ENCODE data around the gene TKT. TPM values are rescaled to one million over a fixed set of nuclear protein-coding genes. Genes with fewer than 3 reads are reported as not detected.
"Not testable (repeated sequence)": the region's sequence is repeated elsewhere in the genome, so short reads cannot be mapped to it uniquely, and the experiment has no call there.

TKT gene
- total RNA-seq, 2 experiments from 2014 or later, result 91.5 to 103 TPM

DNA sequence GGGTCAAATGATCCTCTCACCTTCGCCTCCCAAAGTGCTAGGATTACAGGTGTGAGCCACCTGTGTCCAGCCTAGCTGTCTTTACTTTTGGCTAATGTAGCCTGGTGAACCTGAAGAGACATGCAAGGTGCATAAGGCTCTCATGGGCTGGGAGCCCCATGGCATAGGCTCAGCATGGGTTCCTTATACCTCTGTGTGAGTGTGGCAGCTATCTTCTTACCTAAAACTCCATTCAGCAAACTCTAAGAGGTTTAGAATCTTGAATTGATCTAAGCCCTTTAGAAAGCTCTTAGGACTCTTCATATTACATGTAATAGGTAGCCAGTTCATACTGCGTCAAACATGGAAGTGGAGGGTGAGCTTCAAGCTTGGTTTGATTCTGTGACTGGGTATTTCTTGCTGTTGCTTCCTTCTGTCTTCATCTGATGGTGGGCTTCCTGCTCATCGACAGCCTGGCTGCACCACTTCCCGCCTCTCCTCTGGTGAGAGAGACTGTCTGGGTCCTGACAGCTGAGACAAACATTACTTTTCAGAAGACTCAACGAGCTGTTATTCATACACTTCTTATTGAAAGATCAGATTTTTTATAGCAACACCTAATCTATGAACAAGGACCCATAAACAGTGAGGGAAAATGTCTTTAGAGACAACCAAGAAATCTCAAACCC lies 19.2 kb upstream of the TKT start:
- peak in 7 of 14 experiments; percentile 10 to 33 (median 24) for DNase-seq
- peak; percentile 95 for ATAC-seq (ENCODE audit: poor library complexity)
- Mint-ChIP-seq H3K27ac (peak overlapping the region; percentile 82), H3K36me3 (ENCODE audit: low read depth) (no peaks in the 10 kb centered on the region), H3K9me3 (no peaks in the 10 kb centered on the region), H3K27me3 (no peaks in the 10 kb centered on the region), H3K4me3 (peak overlapping the region; percentile 52), H3K4me1 (ENCODE audit: low read depth) (peaks cover 9% of the 10 kb centered on the region)
- no peaks in the 10 kb centered on the region for H3K36me3 ChIP-seq (ENCODE audit: insufficient read depth, low read length)
- H3K27me3 ChIP-seq (ENCODE audit: control insufficient read depth in 1 of 2, insufficient read depth in 2 of 2, low read length in 2 of 2), result no peaks in the 10 kb centered on the region
- ChIA-PET POLR2A (interaction anchor here (0.8 to 1.8 kb wide), 4 partner anchors 10 to 72 kb away, joined by 3 to 17 read pairs (median 10); partner anchors contain the start of genes DCP1A and TKT), CTCF (no interaction called here)
- H3K9me3 ChIP-seq (ENCODE audit: control insufficient read depth in 1 of 2, insufficient read depth in 1 of 2, low read length in 2 of 2), result no peaks in the 10 kb centered on the region
- no peak overlapping the region for H3K4me3 ChIP-seq (ENCODE audit: low read length)
- intact Hi-C loops (cut with DNase I, micrococcal nuclease), result no loop called here
- H3K4me1 ChIP-seq (ENCODE audit: insufficient read depth, low read length), result no peaks in the 10 kb centered on the region
- TF ChIP-seq, protein P1, sequence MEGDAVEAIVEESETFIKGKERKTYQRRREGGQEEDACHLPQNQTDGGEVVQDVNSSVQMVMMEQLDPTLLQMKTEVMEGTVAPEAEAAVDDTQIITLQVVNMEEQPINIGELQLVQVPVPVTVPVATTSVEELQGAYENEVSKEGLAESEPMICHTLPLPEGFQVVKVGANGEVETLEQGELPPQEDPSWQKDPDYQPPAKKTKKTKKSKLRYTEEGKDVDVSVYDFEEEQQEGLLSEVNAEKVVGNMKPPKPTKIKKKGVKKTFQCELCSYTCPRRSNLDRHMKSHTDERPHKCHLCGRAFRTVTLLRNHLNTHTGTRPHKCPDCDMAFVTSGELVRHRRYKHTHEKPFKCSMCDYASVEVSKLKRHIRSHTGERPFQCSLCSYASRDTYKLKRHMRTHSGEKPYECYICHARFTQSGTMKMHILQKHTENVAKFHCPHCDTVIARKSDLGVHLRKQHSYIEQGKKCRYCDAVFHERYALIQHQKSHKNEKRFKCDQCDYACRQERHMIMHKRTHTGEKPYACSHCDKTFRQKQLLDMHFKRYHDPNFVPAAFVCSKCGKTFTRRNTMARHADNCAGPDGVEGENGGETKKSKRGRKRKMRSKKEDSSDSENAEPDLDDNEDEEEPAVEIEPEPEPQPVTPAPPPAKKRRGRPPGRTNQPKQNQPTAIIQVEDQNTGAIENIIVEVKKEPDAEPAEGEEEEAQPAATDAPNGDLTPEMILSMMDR (IDR thresholded peaks at IDR 0.05), result no peak
- no peak overlapping the region for H3K27ac ChIP-seq (ENCODE audit: low read depth in 1 of 2, low read length in 2 of 2)

DNA sequence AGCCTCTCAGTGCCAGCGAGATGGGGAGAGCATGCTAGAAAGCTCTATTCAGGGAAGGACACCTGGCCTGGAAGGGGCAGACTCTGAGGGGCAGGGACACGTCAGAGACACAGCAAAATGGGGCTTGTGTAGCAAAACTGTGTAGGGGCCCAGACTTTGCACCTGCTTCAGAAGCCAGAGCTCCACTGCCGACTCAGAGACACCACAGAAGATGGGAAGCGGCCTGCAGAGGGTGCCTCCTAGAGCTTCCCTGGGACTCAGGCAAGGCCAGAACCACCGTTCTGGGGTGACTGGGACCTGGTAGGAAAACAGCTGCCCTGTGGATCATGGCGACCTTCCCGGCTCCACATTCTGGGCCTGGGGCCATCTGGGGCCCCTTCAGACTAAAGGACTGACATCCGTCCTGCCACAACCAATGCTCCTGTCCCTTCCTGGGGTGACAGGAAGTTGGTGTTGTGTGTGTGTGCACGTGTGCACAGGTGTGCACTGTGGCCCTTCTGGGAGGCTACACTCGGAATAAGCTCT lies 17.4 kb upstream of the TKT start:
- Mint-ChIP-seq H3K9me3 (no peaks in the 10 kb centered on the region), H3K27ac (no peak overlapping the region), H3K36me3 (ENCODE audit: low read depth) (no peaks in the 10 kb centered on the region), H3K4me1 (ENCODE audit: low read depth) (peaks cover 9% of the 10 kb centered on the region), H3K27me3 (no peaks in the 10 kb centered on the region), H3K4me3 (no peak overlapping the region)
- ChIA-PET POLR2A (no interaction called here), CTCF (no interaction called here)
- TF ChIP-seq, protein P1 (IDR thresholded peaks at IDR 0.05), result no peak
- ATAC-seq (ENCODE audit: poor library complexity), result no peak
- DNase-seq, result no peak
- no peaks in the 10 kb centered on the region for H3K27me3 ChIP-seq (ENCODE audit: control insufficient read depth in 1 of 2, insufficient read depth in 2 of 2, low read length in 2 of 2)
- no peak overlapping the region for H3K27ac ChIP-seq (ENCODE audit: low read depth in 1 of 2, low read length in 2 of 2)
- H3K4me1 ChIP-seq (ENCODE audit: insufficient read depth, low read length), result no peaks in the 10 kb centered on the region
- H3K4me3 ChIP-seq (ENCODE audit: low read length), result no peak overlapping the region
- H3K9me3 ChIP-seq (ENCODE audit: control insufficient read depth in 1 of 2, insufficient read depth in 1 of 2, low read length in 2 of 2), result no peaks in the 10 kb centered on the region
- no peaks in the 10 kb centered on the region for H3K36me3 ChIP-seq (ENCODE audit: insufficient read depth, low read length)
- intact Hi-C loops (cut with DNase I, micrococcal nuclease), result no loop called here

DNA sequence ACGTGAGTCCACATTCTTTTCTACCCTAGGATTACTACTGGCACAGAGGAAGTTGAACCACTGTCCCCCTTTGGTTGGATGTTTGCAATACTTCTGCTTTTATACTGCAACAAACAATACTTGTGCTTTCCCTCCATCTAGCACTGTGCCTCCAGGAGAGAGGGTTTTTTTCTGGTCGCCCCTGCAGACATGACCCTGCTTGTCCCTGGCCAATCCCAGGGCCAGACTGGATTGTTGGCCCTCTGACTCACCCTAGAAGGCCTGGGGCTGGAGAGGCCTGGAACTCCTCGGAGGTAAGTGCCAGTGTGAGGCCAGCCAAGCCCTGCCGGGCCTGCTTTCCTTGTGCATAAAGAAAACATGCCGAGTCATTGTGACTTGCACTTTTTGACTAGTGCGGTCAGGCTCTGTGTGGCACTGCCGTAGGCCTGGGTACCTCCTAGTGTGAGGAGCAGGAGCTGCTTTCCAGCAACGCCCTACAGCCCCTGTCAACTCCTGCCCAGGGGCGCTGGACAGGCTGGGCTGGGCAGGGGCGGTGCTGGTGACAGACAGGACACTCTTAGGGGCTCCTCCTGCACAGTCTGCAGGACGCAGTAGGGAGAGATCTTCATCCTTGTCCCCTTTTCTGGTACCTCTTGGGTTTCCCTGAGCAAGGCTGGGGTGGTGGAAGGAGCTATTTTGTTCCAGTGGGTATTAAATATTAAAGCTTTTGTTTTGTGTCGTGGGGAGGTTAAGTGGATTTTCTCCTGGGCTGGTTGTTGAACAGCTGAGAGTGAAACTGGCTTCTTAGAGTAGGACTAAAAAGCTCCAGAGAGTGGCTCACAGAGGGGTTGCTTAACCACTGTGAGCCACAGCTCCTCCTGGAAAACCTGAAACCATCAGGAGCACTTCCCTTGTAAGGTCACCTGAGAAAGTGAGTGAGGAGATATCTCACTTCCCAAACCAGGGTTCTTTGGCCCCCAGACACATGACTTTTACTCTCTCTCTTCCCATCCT lies 14.4 kb upstream of the TKT start:
- Histone ChIP-seq H3K4me1 (ENCODE audit: insufficient read depth, low read length) (no peaks in the 10 kb centered on the region), H3K27ac (ENCODE audit: low read depth in 1 of 2, low read length in 2 of 2) (no peak overlapping the region), H3K9me3 (ENCODE audit: control insufficient read depth in 1 of 2, insufficient read depth in 1 of 2, low read length in 2 of 2) (no peaks in the 10 kb centered on the region), H3K27me3 (ENCODE audit: control insufficient read depth in 1 of 2, insufficient read depth in 2 of 2, low read length in 2 of 2) (no peaks in the 10 kb centered on the region), H3K4me3 (ENCODE audit: low read length) (no peak overlapping the region), H3K36me3 (ENCODE audit: insufficient read depth, low read length) (no peaks in the 10 kb centered on the region)
- intact Hi-C loops (cut with DNase I, micrococcal nuclease), result no loop called here
- Mint-ChIP-seq H3K9me3 (no peaks in the 10 kb centered on the region), H3K4me3 (no peak overlapping the region), H3K36me3 (ENCODE audit: low read depth) (no peaks in the 10 kb centered on the region), H3K4me1 (ENCODE audit: low read depth) (peaks cover 6% of the 10 kb centered on the region), H3K27ac (no peak overlapping the region), H3K27me3 (peaks cover 4% of the 10 kb centered on the region)
- TF ChIP-seq, protein P1 (IDR thresholded peaks at IDR 0.05), result no peak
- ChIA-PET CTCF (no interaction called here), POLR2A (no interaction called here)
- ATAC-seq (ENCODE audit: poor library complexity), result no peak
- DNase-seq, result peak in 3 of 14 experiments; percentile 27 to 66 (median 63)

DNA sequence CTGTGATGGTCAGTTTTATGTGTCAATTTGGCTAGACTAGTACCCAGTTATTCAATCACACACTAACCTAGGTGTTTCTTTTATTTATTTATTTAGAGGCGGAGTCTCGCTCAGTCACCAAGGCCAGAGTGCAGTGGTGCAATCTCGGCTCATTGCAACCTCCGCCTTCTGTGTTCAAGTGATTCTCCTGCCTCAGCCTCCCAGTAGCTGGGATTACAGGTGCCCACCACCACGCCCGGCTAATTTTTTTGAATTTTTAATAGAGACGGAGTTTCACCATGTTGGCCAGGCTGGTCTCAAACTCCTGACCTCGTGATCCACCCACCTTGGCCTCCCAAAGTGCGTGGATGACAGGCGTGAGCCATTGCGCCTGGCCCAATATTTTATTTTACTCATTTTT lies 13.4 kb upstream of the TKT start:
- H3K4me1 Mint-ChIP-seq (ENCODE audit: low read depth); ATAC-seq (ENCODE audit: poor library complexity); CTCF ChIA-PET; H3K27ac ChIP-seq (ENCODE audit: low read depth in 1 of 2, low read length in 2 of 2); H3K36me3 Mint-ChIP-seq (ENCODE audit: low read depth); DNase-seq; H3K4me3 ChIP-seq (ENCODE audit: low read length); H3K4me1 ChIP-seq (ENCODE audit: insufficient read depth, low read length); POLR2A ChIA-PET; H3K9me3 ChIP-seq (ENCODE audit: control insufficient read depth in 1 of 2, insufficient read depth in 1 of 2, low read length in 2 of 2); intact Hi-C loops (cut with DNase I, micrococcal nuclease); H3K36me3 ChIP-seq (ENCODE audit: insufficient read depth, low read length); H3K27me3 Mint-ChIP-seq; H3K27me3 ChIP-seq (ENCODE audit: control insufficient read depth in 1 of 2, insufficient read depth in 2 of 2, low read length in 2 of 2); H3K9me3 Mint-ChIP-seq; H3K27ac Mint-ChIP-seq; H3K4me3 Mint-ChIP-seq: not testable (repeated sequence)

Measured in CD4-positive, alpha-beta T cell (primary cell).